Vagina (tissue), 2 donors: Measurements from ENCODE around the gene MAPK11. TPM values are rescaled to one million over a fixed set of nuclear protein-coding genes. Genes with fewer than 3 reads are reported as not detected.

ENCODE experiments used
- DNase-seq, 2 donors: peaks; one replicate each; pipeline ENCODE4 v3.0.0-alpha.2; 2017; ENCODE audit errors: extremely low spot score in 2 of 2
- H3K27ac ChIP-seq: fragments of 200-600 bp; sonication (generic); one replicate; pipeline ENCODE4 v1.5.1; 2019
- H3K27me3 ChIP-seq: fragments of 200-600 bp; sonication (generic); one replicate; pipeline ENCODE4 v1.5.1; 2019
- H3K36me3 ChIP-seq, 2 donors: fragments of 200-600 bp; sonication (generic); one replicate each; pipeline ENCODE4 v1.5.1; 2017 to 2019
- H3K4me1 ChIP-seq: fragments of 200-600 bp; sonication (generic); one replicate; pipeline ENCODE4 v1.5.1; 2019
- H3K4me3 ChIP-seq, 2 donors: fragments of 200-600 bp; sonication (generic); 1 replicate in 1 of 2; 2 replicates in 1 of 2; pipeline ENCODE4 v1.5.1; 2016 to 2019
- H3K9me3 ChIP-seq: fragments of 200-600 bp; sonication (generic); one replicate; pipeline ENCODE4 v1.5.1; 2019
- POLR2A ChIP-seq, 2 donors: fragments of 450-650 bp; IDR thresholded peaks; one replicate each; pipeline ENCODE4 v1.6.1; 2017; ENCODE audit warnings: antibody characterized with exemption in 2 of 2, mild to moderate bottlenecking in 2 of 2, moderate library complexity in 2 of 2
- POLR2AphosphoS5 ChIP-seq, 2 donors: sonication (generic); formaldehyde crosslinking; IDR thresholded peaks; one replicate each; pipeline ENCODE4 v1.9.0; 2017; ENCODE audit warnings: antibody characterized with exemption in 2 of 2, mild to moderate bottlenecking in 2 of 2, low read depth in 1 of 2; ENCODE audit not compliant: insufficient read depth in 1 of 2
- intact Hi-C: fragments of 100-400 bp; cut with DNase I; formaldehyde crosslinking; loops from one replicate; pipeline ENCODE4 v1.15.1; 2023
- total RNA-seq: library from RNA; depleted of rRNA; stranded (reverse); fragments of >200 nt; gene quantifications from one replicate; pipeline ENCODE4 v1.2.3, GENCODE V29; 2016
- TF ChIP-seq, protein P1 (sequence below), 3 experiments: fragments of 450-650 bp in 2 of 3; fragments of 200-600 bp in 1 of 3; sonication (generic) in 1 of 3; IDR thresholded peaks; one replicate each; pipeline ENCODE4 v1.5.1; 2017 to 2019; ENCODE audit warnings: antibody characterized with exemption in 3 of 3, mild to moderate bottlenecking in 2 of 3, moderate library complexity in 2 of 3

The MAPK11 gene
- total RNA-seq, 1 donor from 2014 or later, result 7.4 TPM

- Histone ChIP-seq H3K27ac (peak overlapping the region; percentile 90), H3K4me1 (peaks cover 99% of the 10 kb centered on the region), H3K36me3 (no peaks in the 10 kb centered on the region), H3K9me3 (no peaks in the 10 kb centered on the region), H3K4me3 (peak overlapping the region; percentile 46 to 49), H3K27me3 (no peaks in the 10 kb centered on the region)
- intact Hi-C loops, result no loop called here
- TF ChIP-seq POLR2A (IDR thresholded peaks at IDR 0.05), result no peak
- TF ChIP-seq, protein P1, sequence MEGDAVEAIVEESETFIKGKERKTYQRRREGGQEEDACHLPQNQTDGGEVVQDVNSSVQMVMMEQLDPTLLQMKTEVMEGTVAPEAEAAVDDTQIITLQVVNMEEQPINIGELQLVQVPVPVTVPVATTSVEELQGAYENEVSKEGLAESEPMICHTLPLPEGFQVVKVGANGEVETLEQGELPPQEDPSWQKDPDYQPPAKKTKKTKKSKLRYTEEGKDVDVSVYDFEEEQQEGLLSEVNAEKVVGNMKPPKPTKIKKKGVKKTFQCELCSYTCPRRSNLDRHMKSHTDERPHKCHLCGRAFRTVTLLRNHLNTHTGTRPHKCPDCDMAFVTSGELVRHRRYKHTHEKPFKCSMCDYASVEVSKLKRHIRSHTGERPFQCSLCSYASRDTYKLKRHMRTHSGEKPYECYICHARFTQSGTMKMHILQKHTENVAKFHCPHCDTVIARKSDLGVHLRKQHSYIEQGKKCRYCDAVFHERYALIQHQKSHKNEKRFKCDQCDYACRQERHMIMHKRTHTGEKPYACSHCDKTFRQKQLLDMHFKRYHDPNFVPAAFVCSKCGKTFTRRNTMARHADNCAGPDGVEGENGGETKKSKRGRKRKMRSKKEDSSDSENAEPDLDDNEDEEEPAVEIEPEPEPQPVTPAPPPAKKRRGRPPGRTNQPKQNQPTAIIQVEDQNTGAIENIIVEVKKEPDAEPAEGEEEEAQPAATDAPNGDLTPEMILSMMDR (IDR thresholded peaks at IDR 0.05), result no peak
- TF ChIP-seq POLR2AphosphoS5 (IDR thresholded peaks at IDR 0.05; ENCODE audit: insufficient read depth in 1 of 2, low read depth in 1 of 2), result no peak
- no peak for DNase-seq
These were observed 30.6 kb upstream of the MAPK11 start for GRCh38 chr22:50300620-50301257.

DNA sequence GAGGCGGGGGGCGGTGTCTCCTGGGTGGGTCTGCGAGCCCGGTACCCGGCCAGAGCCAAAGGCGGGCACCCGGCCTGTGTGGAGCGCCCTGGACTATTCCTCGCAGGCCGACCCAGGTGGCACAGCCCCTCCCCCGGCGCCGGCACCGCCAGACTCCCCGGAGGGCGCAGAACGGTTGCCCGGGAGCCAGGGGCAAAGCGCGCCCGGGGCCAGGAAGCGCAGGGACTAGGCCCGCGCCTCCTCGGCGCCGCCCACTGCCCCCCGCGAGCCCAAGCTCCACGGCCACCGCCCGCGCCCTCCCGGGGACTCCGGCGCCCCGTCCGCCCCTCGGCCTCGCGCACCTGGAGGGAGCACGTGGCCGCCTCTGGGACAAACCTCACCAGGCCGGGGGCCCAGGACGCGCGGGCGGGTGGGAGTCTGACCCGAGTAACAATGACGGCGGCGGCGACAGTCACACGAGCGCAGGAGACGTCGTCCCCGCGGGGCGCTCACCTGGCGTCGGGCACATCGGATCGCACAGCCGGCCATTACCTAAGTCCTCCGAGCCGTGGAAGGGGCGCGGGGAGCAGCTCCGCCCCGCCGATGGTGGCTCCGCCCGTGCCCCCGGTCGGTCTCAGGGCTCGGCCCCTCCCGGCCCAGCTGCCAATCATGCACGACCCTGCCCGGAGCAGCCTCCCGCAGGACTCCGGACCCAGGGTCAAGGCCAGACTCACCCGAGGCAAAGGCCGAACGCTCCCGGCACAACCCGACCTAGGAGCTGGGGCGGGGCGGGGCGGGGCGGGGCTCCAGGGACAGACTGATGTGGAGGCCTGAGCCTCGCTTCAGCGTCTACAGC lies 29.8 kb upstream of the MAPK11 start:
- peaks cover 99% of the 10 kb centered on the region for H3K4me1 ChIP-seq
- peak overlapping the region; percentile 90 for H3K27ac ChIP-seq
- peak overlapping the region; percentile 46 to 49 for H3K4me3 ChIP-seq
- no peak for DNase-seq
- H3K27me3 ChIP-seq, result no peaks in the 10 kb centered on the region
- no peaks in the 10 kb centered on the region for H3K36me3 ChIP-seq
- intact Hi-C loops, result no loop called here
- TF ChIP-seq POLR2A (IDR thresholded peaks at IDR 0.05) (no peak), POLR2AphosphoS5 (IDR thresholded peaks at IDR 0.05; ENCODE audit: insufficient read depth in 1 of 2, low read depth in 1 of 2) (peak in 1 of 2 donors; percentile 16)
- TF ChIP-seq, protein P1 (IDR thresholded peaks at IDR 0.05), result no peak
- H3K9me3 ChIP-seq, result no peaks in the 10 kb centered on the region

GRCh38 chr22:50298937-50299784 lies 29.0 kb upstream of the MAPK11 start:
- no peaks in the 10 kb centered on the region for H3K36me3 ChIP-seq

GRCh38 chr22:50298266-50298637 lies 28.1 kb upstream of the MAPK11 start:
- H3K27ac ChIP-seq, result peak overlapping the region; percentile 90
- H3K36me3 ChIP-seq, result no peaks in the 10 kb centered on the region
- intact Hi-C loops, result no loop called here
- TF ChIP-seq, protein P1 (IDR thresholded peaks at IDR 0.05), result no peak
- TF ChIP-seq POLR2A (IDR thresholded peaks at IDR 0.05), result no peak
- no peak for TF ChIP-seq POLR2AphosphoS5 (IDR thresholded peaks at IDR 0.05; ENCODE audit: insufficient read depth in 1 of 2, low read depth in 1 of 2)
- DNase-seq, result no peak
- no peaks in the 10 kb centered on the region for H3K9me3 ChIP-seq
- peaks cover 99% of the 10 kb centered on the region for H3K4me1 ChIP-seq
- H3K4me3 ChIP-seq, result no peak overlapping the region
- no peaks in the 10 kb centered on the region for H3K27me3 ChIP-seq

More at GRCh38 chr22:50298937-50299784, 29.0 kb upstream of the MAPK11 start:
- Histone ChIP-seq H3K4me1 (peaks cover 99% of the 10 kb centered on the region), H3K9me3 (no peaks in the 10 kb centered on the region), H3K27me3 (no peaks in the 10 kb centered on the region), H3K27ac (peak overlapping the region; percentile 90), H3K4me3 (peak overlapping the region; percentile 46 to 49)
- no peak for TF ChIP-seq POLR2A (IDR thresholded peaks at IDR 0.05)
- TF ChIP-seq, protein P1 (IDR thresholded peaks at IDR 0.05), result no peak
- no peak for DNase-seq
- intact Hi-C loops, result no loop called here
